IMR-90 (cell line): ENCODE measurements around the gene ZSCAN12. TPM values are rescaled to one million over a fixed set of nuclear protein-coding genes. Genes with fewer than 3 reads are reported as not detected.

ENCODE experiments used
- ATAC-seq: fragments of 200-7000 bp; cut with Tn5 transposase; 2 replicates; pipeline ENCODE4 v1.9.1; 2020; ENCODE audit warnings: low read depth, mild to moderate bottlenecking, moderate library complexity
- BruUV-seq: library from RNA; stranded (reverse); fragments of 400-500 nt; replicated peaks from 2 replicates; lab custom pipeline; 2021; lab: Mats Ljungman, UMichigan
- CTCF ChIA-PET: fragments of 300-600 bp; formaldehyde crosslinking; extraction: SDS; loops from one replicate; lab custom pipeline; 2021; ENCODE audit warnings: antibody characterized with exemption; lab: Yijun Ruan, JAX
- POLR2A ChIA-PET: fragments of 300-600 bp; sonication (Branson Sonifier 250); formaldehyde crosslinking; loops from one replicate; lab custom pipeline; 2022; ENCODE audit warnings: antibody characterized with exemption; ENCODE audit not compliant: unreplicated experiment; lab: Charles Lee
- DNase-seq: peaks from one replicate; pipeline ENCODE4 v3.0.0; 2013
- H2AFZ ChIP-seq: replicated peaks from 2 replicates; pipeline ENCODE3; 2013; ENCODE audit warnings: low read length, mild to moderate bottlenecking; ENCODE audit not compliant: poor library complexity
- H2AK5ac ChIP-seq: 2 replicates; pipeline ENCODE4 v1.6.1; 2013; ENCODE audit warnings: low read depth, low read length, inconsistent platforms
- H2AK9ac ChIP-seq: replicated peaks from 2 replicates; pipeline ENCODE3; 2013; ENCODE audit warnings: mild to moderate bottlenecking, low read depth, low read length, moderate library complexity; ENCODE audit not compliant: poor library complexity
- H2BK120ac ChIP-seq: 2 replicates; pipeline ENCODE4 v1.6.1; 2013; ENCODE audit warnings: low read depth, low read length, inconsistent platforms
- H2BK15ac ChIP-seq: 3 replicates; pipeline ENCODE4 v1.6.1; 2013; ENCODE audit warnings: low read depth, low read length, inconsistent platforms
- H2BK20ac ChIP-seq: 2 replicates; pipeline ENCODE4 v1.6.1; 2013; ENCODE audit warnings: low read depth, mild to moderate bottlenecking, inconsistent platforms, low read length, moderate library complexity
- H2BK5ac ChIP-seq: 2 replicates; pipeline ENCODE4 v1.6.1; 2013; ENCODE audit warnings: mild to moderate bottlenecking, low read depth, low read length, inconsistent platforms; ENCODE audit not compliant: poor library complexity, severe bottlenecking
- H3K14ac ChIP-seq: replicated peaks from 2 replicates; pipeline ENCODE4 v1.6.1; 2013; ENCODE audit warnings: low read depth, low read length, inconsistent platforms
- H3K18ac ChIP-seq: 2 replicates; pipeline ENCODE4 v1.6.1; 2013; ENCODE audit warnings: low read depth, low read length, control low read depth
- H3K23ac ChIP-seq: 2 replicates; pipeline ENCODE4 v1.6.1; 2013; ENCODE audit warnings: low read depth, low read length, inconsistent platforms
- H3K27ac ChIP-seq: 2 replicates; pipeline ENCODE4 v1.5.1; 2013; ENCODE audit warnings: mild to moderate bottlenecking, control low read depth, low read length; ENCODE audit not compliant: insufficient read depth
- H3K27me3 ChIP-seq: 2 replicates; pipeline ENCODE4 v1.6.1; 2013; ENCODE audit warnings: low read length; ENCODE audit not compliant: control insufficient read depth, insufficient read depth
- H3K36me3 ChIP-seq: 2 replicates; pipeline ENCODE4 v1.6.1; 2013; ENCODE audit warnings: low read length, mixed read lengths; ENCODE audit not compliant: control insufficient read depth, insufficient read depth
- H3K4ac ChIP-seq: 2 replicates; pipeline ENCODE4 v1.6.1; 2013; ENCODE audit warnings: low read depth, low read length, inconsistent platforms
- H3K4me1 ChIP-seq: 2 replicates; pipeline ENCODE4 v1.6.1; 2013; ENCODE audit warnings: low read length, mixed read lengths; ENCODE audit not compliant: control insufficient read depth, insufficient read depth
- H3K4me2 ChIP-seq: 2 replicates; pipeline ENCODE4 v1.6.1; 2013; ENCODE audit warnings: low read depth, mild to moderate bottlenecking, control low read depth, low read length, moderate library complexity
- H3K4me3 ChIP-seq: 2 replicates; pipeline ENCODE4 v1.5.1; 2013; ENCODE audit warnings: low read depth, mild to moderate bottlenecking, control low read depth, low read length, moderate library complexity; ENCODE audit not compliant: insufficient read depth
- H3K56ac ChIP-seq: 2 replicates; pipeline ENCODE4 v1.6.1; 2013; ENCODE audit warnings: low read length, inconsistent platforms; ENCODE audit not compliant: insufficient read depth; ENCODE audit errors: extremely low read depth
- H3K79me1 ChIP-seq, 2 experiments: 2 replicates each; pipeline ENCODE4 v1.6.1; 2013; ENCODE audit warnings: low read length in 2 of 2, inconsistent platforms in 1 of 2, low read depth in 1 of 2
- H3K9ac ChIP-seq: 2 replicates; pipeline ENCODE4 v1.6.1; 2013; ENCODE audit warnings: low read depth, low read length, control low read depth
- H3K9me1 ChIP-seq: 2 replicates; pipeline ENCODE4 v1.6.1; 2013; ENCODE audit warnings: low read length, inconsistent platforms; ENCODE audit not compliant: insufficient read depth
- H3K9me3 ChIP-seq: 2 replicates; pipeline ENCODE4 v1.6.1; 2013; ENCODE audit warnings: low read length; ENCODE audit not compliant: control insufficient read depth, insufficient read depth
- H4K20me1 ChIP-seq: 2 replicates; pipeline ENCODE4 v1.6.1; 2013; ENCODE audit warnings: low read length, inconsistent platforms; ENCODE audit not compliant: insufficient read depth
- H4K5ac ChIP-seq: 2 replicates; pipeline ENCODE4 v1.6.1; 2013; ENCODE audit warnings: mild to moderate bottlenecking, low read depth, low read length, control low read depth
- H4K8ac ChIP-seq, 2 experiments: 2 replicates each; pipeline ENCODE4 v1.6.1; 2013; ENCODE audit warnings: low read depth in 2 of 2, low read length in 2 of 2, control low read depth in 1 of 2, inconsistent platforms in 1 of 2
- H4K91ac ChIP-seq: 2 replicates; pipeline ENCODE4 v1.6.1; 2013; ENCODE audit warnings: low read depth, low read length, inconsistent platforms; ENCODE audit not compliant: insufficient read depth
- FOS ChIP-seq: fragments of 150-350 bp; IDR thresholded peaks from 2 replicates; pipeline ENCODE4 v1.6.1; 2016; ENCODE audit warnings: low read depth, low read length
- MAFK ChIP-seq: IDR thresholded peaks from 2 replicates; pipeline ENCODE4 v1.6.1; 2012; ENCODE audit warnings: low read depth, low read length, improper control_type of control experiment
- MAZ ChIP-seq: IDR thresholded peaks from 2 replicates; pipeline ENCODE4 v1.6.1; 2012; ENCODE audit warnings: low read depth, mild to moderate bottlenecking, low read length, improper control_type of control experiment, moderate library complexity, borderline replicate concordance
- MXI1 ChIP-seq: IDR thresholded peaks from 2 replicates; pipeline ENCODE4 v1.6.1; 2012; ENCODE audit warnings: low read depth, mild to moderate bottlenecking, low read length, moderate library complexity, borderline replicate concordance
- POLR2A ChIP-seq: IDR thresholded peaks from 2 replicates; pipeline ENCODE4 v1.6.1; 2012; ENCODE audit warnings: mild to moderate bottlenecking, low read depth, low read length
- RCOR1 ChIP-seq: IDR thresholded peaks from 2 replicates; pipeline ENCODE4 v1.6.1; 2012; ENCODE audit warnings: mild to moderate bottlenecking, low read length, improper control_type of control experiment; ENCODE audit not compliant: insufficient replicate concordance
- RFX5 ChIP-seq: IDR thresholded peaks from 2 replicates; pipeline ENCODE4 v1.8.0; 2012; ENCODE audit warnings: low read depth, mild to moderate bottlenecking, low read length, moderate library complexity
- SMC3 ChIP-seq: fragments of 150-350 bp; IDR thresholded peaks from 2 replicates; pipeline ENCODE4 v1.6.1; 2016; ENCODE audit warnings: low read depth, mild to moderate bottlenecking, antibody characterized with exemption, low read length, moderate library complexity
- WGBS, 2 experiments: methylation state at CpG; one replicate each; pipeline versions ENCODE4 v1.1.5 to v1.1.7; 2013; ENCODE audit warnings: missing lambda C conversion rate in 2 of 2; ENCODE audit not compliant: insufficient read length in 1 of 2; ENCODE audit errors: extremely low coverage in 2 of 2; 5-methylcytosine and 5-hydroxymethylcytosine counted together
- dilution Hi-C: fragments of 300-500 bp; cut with HindIII; formaldehyde crosslinking; loops from one replicate; pipeline ENCODE4 v1.14.3; 2018; ENCODE audit warnings: low sequenced_read_pairs; ENCODE audit not compliant: unreplicated experiment
- in situ Hi-C: fragments of 300-500 bp; cut with MboI; formaldehyde crosslinking; loops from 3 replicates; pipeline ENCODE4 v1.14.3; 2019; ENCODE audit warnings: low sequenced_read_pairs, inconsistent platforms, mixed read lengths
- intact Hi-C: fragments of 100-400 bp; cut with micrococcal nuclease; formaldehyde crosslinking; loops from 2 replicates; pipeline ENCODE4 v1.10.0; 2022
- polyA plus RNA-seq, 3 experiments: library from polyadenylated mRNA; depleted of rRNA; stranded (reverse); fragments of >200 nt; gene quantifications; 2 replicates each; pipeline ENCODE4 v1.2.3, GENCODE V29; 2012; ENCODE audit warnings: low replicate concordance in 1 of 3
- total RNA-seq: library from RNA; depleted of rRNA; stranded (reverse); fragments of >200 nt; gene quantifications from 2 replicates; pipeline ENCODE4 v1.2.3, GENCODE V29; 2012
- TF ChIP-seq, protein P1 (sequence below): fragments of 150-350 bp; IDR thresholded peaks from 2 replicates; pipeline ENCODE4 v1.6.1; 2017; ENCODE audit warnings: mild to moderate bottlenecking, antibody characterized with exemption, low read length, low read depth
- TF ChIP-seq, protein P2 (sequence below): fragments of 150-350 bp; IDR thresholded peaks from 2 replicates; pipeline ENCODE4 v1.6.1; 2016; ENCODE audit warnings: low read depth, mild to moderate bottlenecking, low read length, moderate library complexity, borderline replicate concordance
- TF ChIP-seq, protein P3 (sequence below): conservative IDR thresholded peaks from 2 replicates; pipeline ENCODE4 v1.5.1; 2012; ENCODE audit warnings: mild to moderate bottlenecking, low read depth, low read length, improper control_type of control experiment

Gene ZSCAN12
- total and polyA plus RNA-seq, 2 of the 4 experiments (the other 2 are of a cell fraction), result 2.0 to 6.5 TPM

DNA sequence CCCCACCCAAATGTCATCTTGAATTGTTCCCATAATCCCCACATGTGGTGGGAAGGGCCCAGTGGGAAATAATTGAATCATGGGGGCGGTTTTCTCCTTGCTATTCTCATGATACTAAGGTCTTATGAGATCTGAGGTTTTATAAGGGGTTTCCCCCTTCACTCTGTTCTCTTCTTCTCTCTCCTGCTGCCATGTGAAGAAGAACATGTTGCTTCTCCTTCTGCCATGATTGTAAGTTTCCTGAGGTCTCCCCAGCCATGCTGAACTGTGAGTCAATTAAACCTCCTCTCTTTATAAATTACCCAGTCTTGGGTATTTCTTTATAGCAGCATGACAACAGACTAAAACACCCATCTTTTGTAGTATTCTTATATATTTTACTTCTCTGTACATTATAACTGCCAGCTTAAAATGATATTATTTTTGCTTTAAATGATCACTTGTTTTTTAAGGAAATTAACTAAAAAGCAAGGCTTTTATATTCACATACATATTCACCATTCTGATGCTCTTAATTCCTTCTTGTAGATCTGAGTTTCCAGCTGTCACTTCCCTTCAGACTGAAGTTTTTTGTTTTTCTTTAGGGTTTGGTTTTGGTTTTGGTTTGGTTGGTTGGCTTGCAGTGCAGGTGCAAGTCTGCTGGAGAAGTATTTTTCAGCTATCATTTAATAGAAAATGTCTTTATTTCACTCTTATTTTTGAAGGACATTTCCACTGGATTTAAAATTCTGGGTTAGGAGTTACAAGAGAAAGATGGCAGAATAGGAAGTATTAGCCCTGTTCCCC is 59.0 kb downstream of the ZSCAN12 start:
- no peak overlapping the region for H2AFZ ChIP-seq
- H3K36me3 ChIP-seq, result no peaks in the 10 kb centered on the region
- no peak for TF ChIP-seq POLR2A
- TF ChIP-seq FOS, result no peak
- TF ChIP-seq, protein P1, sequence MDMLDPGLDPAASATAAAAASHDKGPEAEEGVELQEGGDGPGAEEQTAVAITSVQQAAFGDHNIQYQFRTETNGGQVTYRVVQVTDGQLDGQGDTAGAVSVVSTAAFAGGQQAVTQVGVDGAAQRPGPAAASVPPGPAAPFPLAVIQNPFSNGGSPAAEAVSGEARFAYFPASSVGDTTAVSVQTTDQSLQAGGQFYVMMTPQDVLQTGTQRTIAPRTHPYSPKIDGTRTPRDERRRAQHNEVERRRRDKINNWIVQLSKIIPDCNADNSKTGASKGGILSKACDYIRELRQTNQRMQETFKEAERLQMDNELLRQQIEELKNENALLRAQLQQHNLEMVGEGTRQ, result no peak
- no peak for TF ChIP-seq MAZ
- no peak for TF ChIP-seq MXI1
- no peak for TF ChIP-seq RCOR1
- TF ChIP-seq RFX5, result no peak
- no peak for TF ChIP-seq MAFK
- TF ChIP-seq SMC3, result no peak
- TF ChIP-seq, protein P2, sequence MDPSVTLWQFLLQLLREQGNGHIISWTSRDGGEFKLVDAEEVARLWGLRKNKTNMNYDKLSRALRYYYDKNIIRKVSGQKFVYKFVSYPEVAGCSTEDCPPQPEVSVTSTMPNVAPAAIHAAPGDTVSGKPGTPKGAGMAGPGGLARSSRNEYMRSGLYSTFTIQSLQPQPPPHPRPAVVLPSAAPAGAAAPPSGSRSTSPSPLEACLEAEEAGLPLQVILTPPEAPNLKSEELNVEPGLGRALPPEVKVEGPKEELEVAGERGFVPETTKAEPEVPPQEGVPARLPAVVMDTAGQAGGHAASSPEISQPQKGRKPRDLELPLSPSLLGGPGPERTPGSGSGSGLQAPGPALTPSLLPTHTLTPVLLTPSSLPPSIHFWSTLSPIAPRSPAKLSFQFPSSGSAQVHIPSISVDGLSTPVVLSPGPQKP, result no peak
- TF ChIP-seq, protein P3, sequence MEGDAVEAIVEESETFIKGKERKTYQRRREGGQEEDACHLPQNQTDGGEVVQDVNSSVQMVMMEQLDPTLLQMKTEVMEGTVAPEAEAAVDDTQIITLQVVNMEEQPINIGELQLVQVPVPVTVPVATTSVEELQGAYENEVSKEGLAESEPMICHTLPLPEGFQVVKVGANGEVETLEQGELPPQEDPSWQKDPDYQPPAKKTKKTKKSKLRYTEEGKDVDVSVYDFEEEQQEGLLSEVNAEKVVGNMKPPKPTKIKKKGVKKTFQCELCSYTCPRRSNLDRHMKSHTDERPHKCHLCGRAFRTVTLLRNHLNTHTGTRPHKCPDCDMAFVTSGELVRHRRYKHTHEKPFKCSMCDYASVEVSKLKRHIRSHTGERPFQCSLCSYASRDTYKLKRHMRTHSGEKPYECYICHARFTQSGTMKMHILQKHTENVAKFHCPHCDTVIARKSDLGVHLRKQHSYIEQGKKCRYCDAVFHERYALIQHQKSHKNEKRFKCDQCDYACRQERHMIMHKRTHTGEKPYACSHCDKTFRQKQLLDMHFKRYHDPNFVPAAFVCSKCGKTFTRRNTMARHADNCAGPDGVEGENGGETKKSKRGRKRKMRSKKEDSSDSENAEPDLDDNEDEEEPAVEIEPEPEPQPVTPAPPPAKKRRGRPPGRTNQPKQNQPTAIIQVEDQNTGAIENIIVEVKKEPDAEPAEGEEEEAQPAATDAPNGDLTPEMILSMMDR, result no peak
- H3K14ac ChIP-seq, result no peak overlapping the region
- H3K18ac ChIP-seq, result no peak overlapping the region
- H3K9me1 ChIP-seq, result no peaks in the 10 kb centered on the region
- BruUV-seq, result no TSS peak
- no peak overlapping the region for H3K27ac ChIP-seq
- no peak overlapping the region for H4K91ac ChIP-seq
- no peak overlapping the region for H2BK5ac ChIP-seq
- no peak for DNase-seq
- no peak overlapping the region for H2AK9ac ChIP-seq
- no peaks in the 10 kb centered on the region for H4K20me1 ChIP-seq
- in situ Hi-C loops, result no loop called here
- no peak overlapping the region for H3K4ac ChIP-seq
- H3K56ac ChIP-seq, result no peak overlapping the region
- ChIA-PET POLR2A (no interaction called here), CTCF (no interaction called here)
- no peaks in the 10 kb centered on the region for H3K9me3 ChIP-seq
- no CpG with 5 or more reads among the region's 1 CpG for WGBS, 2 experiments
- no peak overlapping the region for H2BK120ac ChIP-seq
- H3K4me1 ChIP-seq, result peaks cover 2% of the 10 kb centered on the region; the same call in 1 of the 2 replicates
- ATAC-seq, result no peak
- no peak overlapping the region for H2AK5ac ChIP-seq
- H3K9ac ChIP-seq, result no peak overlapping the region
- no peak overlapping the region for H3K4me3 ChIP-seq
- H3K27me3 ChIP-seq, result peaks cover 2% of the 10 kb centered on the region
- no peak overlapping the region for H2BK15ac ChIP-seq
- intact Hi-C loops, result no loop called here
- no peak overlapping the region for H3K4me2 ChIP-seq
- H2BK20ac ChIP-seq, result no peak overlapping the region
- peaks cover 0 to 11% of the 10 kb centered on the region in 2 experiments; a peak in 2 of 4 replicates for H3K79me1 ChIP-seq
- no peak overlapping the region for H4K5ac ChIP-seq
- H4K8ac ChIP-seq, result no peak overlapping the region
- dilution Hi-C loops, result no loop called here
- H3K23ac ChIP-seq, result no peak overlapping the region
